Hepatocyte (in vitro differentiated cells): ENCODE results near the gene CEACAM21. TPM values are rescaled to one million over a fixed set of nuclear protein-coding genes. Genes with fewer than 3 reads are reported as not detected.

Source experiments
- DNase-seq: peaks from one replicate; pipeline ENCODE4 v3.0.0-alpha.2; 2016; ENCODE audit warnings: low spot score
- H2AFZ ChIP-seq: fragments of 200-600 bp; sonication (generic); 2 replicates; pipeline ENCODE4 v1.6.0; 2016; ENCODE audit warnings: antibody characterized with exemption, mild to moderate bottlenecking
- H3K27ac ChIP-seq: fragments of 200-600 bp; sonication (generic); 2 replicates; pipeline ENCODE4 v1.5.1; 2016; ENCODE audit warnings: mild to moderate bottlenecking
- H3K27me3 ChIP-seq: fragments of 200-600 bp; sonication (generic); 2 replicates; pipeline ENCODE4 v1.6.1; 2016
- H3K36me3 ChIP-seq: fragments of 200-600 bp; sonication (generic); replicated peaks from 2 replicates; pipeline ENCODE4 v1.5.1; 2016; ENCODE audit warnings: low read depth; ENCODE audit not compliant: insufficient read depth
- H3K4me1 ChIP-seq: fragments of 200-600 bp; sonication (generic); 2 replicates; pipeline ENCODE4 v1.5.1; 2016; ENCODE audit warnings: mild to moderate bottlenecking, moderate library complexity; ENCODE audit not compliant: insufficient read depth
- H3K4me2 ChIP-seq: fragments of 200-600 bp; sonication (generic); 2 replicates; pipeline ENCODE4 v1.6.0; 2016
- H3K4me3 ChIP-seq: fragments of 200-600 bp; sonication (generic); 2 replicates; pipeline ENCODE4 v1.5.1; 2016; ENCODE audit warnings: mild to moderate bottlenecking
- H3K79me2 ChIP-seq: fragments of 200-600 bp; sonication (generic); 2 replicates; pipeline ENCODE4 v1.6.0; 2017; ENCODE audit warnings: mild to moderate bottlenecking
- H3K9me2 ChIP-seq: fragments of 200-600 bp; sonication (generic); replicated peaks from 2 replicates; pipeline ENCODE4 v1.6.0; 2017; ENCODE audit warnings: mild to moderate bottlenecking; ENCODE audit not compliant: insufficient read depth
- H3K9me3 ChIP-seq: fragments of 200-600 bp; sonication (generic); 2 replicates; pipeline ENCODE4 v1.5.1; 2016; ENCODE audit warnings: low read depth, mild to moderate bottlenecking
- H4K20me1 ChIP-seq: fragments of 200-600 bp; sonication (generic); 2 replicates; pipeline ENCODE4 v1.6.0; 2016; ENCODE audit warnings: mild to moderate bottlenecking; ENCODE audit not compliant: insufficient read depth, poor library complexity, severe bottlenecking
- CTCF ChIP-seq: fragments of 200-600 bp; sonication (generic); IDR thresholded peaks from 2 replicates; pipeline ENCODE4 v1.5.1; 2016; ENCODE audit warnings: antibody characterized with exemption, mild to moderate bottlenecking; ENCODE audit not compliant: poor library complexity
- EZH2 ChIP-seq: fragments of 200-600 bp; sonication (generic); IDR thresholded peaks from 2 replicates; pipeline ENCODE4 v1.6.1; 2016; ENCODE audit warnings: antibody characterized with exemption, mild to moderate bottlenecking, borderline replicate concordance
- EZH2phosphoT487 ChIP-seq: fragments of 200-600 bp; sonication (generic); IDR thresholded peaks from one replicate; pipeline ENCODE4 v1.6.1; 2018; ENCODE audit warnings: antibody characterized with exemption, mild to moderate bottlenecking, low read depth, moderate library complexity; ENCODE audit not compliant: unreplicated experiment, severe bottlenecking
- WGBS: methylation state at CpG from one replicate; pipeline ENCODE4 v1.1.6; 2016; ENCODE audit warnings: low lambda C conversion rate; ENCODE audit errors: missing lambda C conversion rate; 5-methylcytosine and 5-hydroxymethylcytosine counted together
- polyA plus RNA-seq: library from polyadenylated mRNA; unstranded; fragments of >200 nt; fragmentation: Nextera tagmentation; extraction: Ambion mirVana; gene quantifications from 2 replicates; pipeline ENCODE4 v1.2.1, GENCODE V29; 2016
- total RNA-seq: library from RNA; depleted of rRNA; stranded (reverse); fragments of >200 nt; gene quantifications from 2 replicates; pipeline ENCODE4 v1.2.3, GENCODE V29; 2014

CEACAM21 gene
- total and polyA plus RNA-seq, 2 experiments from 2014 or later, result 0.33 TPM; not detected in 1

DNA sequence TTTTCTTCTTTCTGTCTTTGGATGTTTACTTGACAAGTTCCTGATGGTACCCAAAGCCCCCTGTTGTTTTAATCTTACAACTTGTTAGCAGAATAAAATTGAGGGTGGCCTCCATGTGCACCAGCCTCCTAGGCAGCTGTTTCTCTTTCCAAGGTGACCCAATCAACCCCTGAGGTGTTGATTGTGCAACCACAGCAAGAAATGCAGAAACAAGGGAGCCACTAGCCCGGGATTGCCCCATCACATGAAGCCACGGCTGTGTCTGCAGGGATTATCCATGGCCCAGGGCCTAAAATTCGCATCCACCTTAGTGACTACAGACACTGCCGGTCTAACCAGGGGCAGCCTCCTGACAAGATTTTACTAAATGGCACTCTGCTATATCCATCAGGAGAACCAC, 36.5 kb downstream of the CEACAM21 start:
- Histone ChIP-seq H3K4me2 (no peak overlapping the region), H4K20me1 (no peaks in the 10 kb centered on the region), H2AFZ (no peak overlapping the region), H3K4me3 (no peak overlapping the region), H3K9me2 (no peaks in the 10 kb centered on the region), H3K4me1 (no peaks in the 10 kb centered on the region), H3K9me3 (no peaks in the 10 kb centered on the region), H3K36me3 (no peaks in the 10 kb centered on the region), H3K27me3 (no peaks in the 10 kb centered on the region), H3K27ac (no peak overlapping the region), H3K79me2 (no peaks in the 10 kb centered on the region)
- TF ChIP-seq EZH2phosphoT487, result no peak
- no peak for TF ChIP-seq EZH2
- TF ChIP-seq CTCF, result no peak
- WGBS, result 55% methylated on average over 4 of the region's 4 CpGs
- DNase-seq, result no peak

GRCh38 chr19:41615207-41615606, 39.2 kb downstream of the CEACAM21 start:
- Histone ChIP-seq H3K4me2 (no peak overlapping the region), H2AFZ (no peak overlapping the region), H3K79me2 (no peaks in the 10 kb centered on the region), H3K27ac (no peak overlapping the region), H3K27me3 (no peaks in the 10 kb centered on the region), H3K4me1 (no peaks in the 10 kb centered on the region), H4K20me1 (no peaks in the 10 kb centered on the region), H3K36me3 (no peaks in the 10 kb centered on the region), H3K9me3 (no peaks in the 10 kb centered on the region), H3K4me3 (no peak overlapping the region), H3K9me2 (no peaks in the 10 kb centered on the region)
- DNase-seq, result no peak
- no peak for TF ChIP-seq EZH2
- TF ChIP-seq EZH2phosphoT487, result no peak
- 75% methylated on average over 4 of the region's 4 CpGs for WGBS

- H3K4me3 ChIP-seq, result no peak overlapping the region
- no peaks in the 10 kb centered on the region for H3K9me3 ChIP-seq
- no peak overlapping the region for H3K4me2 ChIP-seq
- no peaks in the 10 kb centered on the region for H3K9me2 ChIP-seq
- DNase-seq, result peak; percentile 21
- WGBS, result 60% methylated on average over 9 of the region's 9 CpGs
- no peak overlapping the region for H2AFZ ChIP-seq
- H3K27me3 ChIP-seq, result no peaks in the 10 kb centered on the region
- no peak for TF ChIP-seq CTCF
- TF ChIP-seq EZH2phosphoT487, result no peak
- TF ChIP-seq EZH2, result no peak
- H3K36me3 ChIP-seq, result no peaks in the 10 kb centered on the region
- H4K20me1 ChIP-seq, result no peaks in the 10 kb centered on the region
- H3K27ac ChIP-seq, result no peak overlapping the region
- no peaks in the 10 kb centered on the region for H3K4me1 ChIP-seq
- no peaks in the 10 kb centered on the region for H3K79me2 ChIP-seq
These were observed 41.0 kb downstream of the CEACAM21 start for GRCh38 chr19:41616792-41617621.

- no peaks in the 10 kb centered on the region for H4K20me1 ChIP-seq
- WGBS, result 53% methylated on average over 9 of the region's 9 CpGs
- no peak overlapping the region for H3K4me3 ChIP-seq
- H3K9me2 ChIP-seq, result no peaks in the 10 kb centered on the region
- no peaks in the 10 kb centered on the region for H3K27me3 ChIP-seq
- no peak overlapping the region for H3K4me2 ChIP-seq
- no peak overlapping the region for H2AFZ ChIP-seq
- H3K9me3 ChIP-seq, result no peaks in the 10 kb centered on the region
- H3K36me3 ChIP-seq, result no peaks in the 10 kb centered on the region
- H3K79me2 ChIP-seq, result no peaks in the 10 kb centered on the region
- no peaks in the 10 kb centered on the region for H3K4me1 ChIP-seq
- TF ChIP-seq EZH2, result no peak
- no peak for TF ChIP-seq CTCF
- no peak for TF ChIP-seq EZH2phosphoT487
- no peak overlapping the region for H3K27ac ChIP-seq
- no peak for DNase-seq
These were observed 42.2 kb downstream of the CEACAM21 start for GRCh38 chr19:41617941-41618730.
